Stimulated activated CD8-positive, alpha-beta memory T cell treated with anti-CD3 and anti-CD28 coated beads, Interleukin-7, amount 100 ng/mL, for 24 hours (primary cell): ENCODE measurements around the gene SPNS2.

Source experiments
- DNase-seq: peaks from one replicate; pipeline ENCODE4 v3.0.0-alpha.2; 2020; ENCODE audit warnings: low read depth

SPNS2 gene

DNA sequence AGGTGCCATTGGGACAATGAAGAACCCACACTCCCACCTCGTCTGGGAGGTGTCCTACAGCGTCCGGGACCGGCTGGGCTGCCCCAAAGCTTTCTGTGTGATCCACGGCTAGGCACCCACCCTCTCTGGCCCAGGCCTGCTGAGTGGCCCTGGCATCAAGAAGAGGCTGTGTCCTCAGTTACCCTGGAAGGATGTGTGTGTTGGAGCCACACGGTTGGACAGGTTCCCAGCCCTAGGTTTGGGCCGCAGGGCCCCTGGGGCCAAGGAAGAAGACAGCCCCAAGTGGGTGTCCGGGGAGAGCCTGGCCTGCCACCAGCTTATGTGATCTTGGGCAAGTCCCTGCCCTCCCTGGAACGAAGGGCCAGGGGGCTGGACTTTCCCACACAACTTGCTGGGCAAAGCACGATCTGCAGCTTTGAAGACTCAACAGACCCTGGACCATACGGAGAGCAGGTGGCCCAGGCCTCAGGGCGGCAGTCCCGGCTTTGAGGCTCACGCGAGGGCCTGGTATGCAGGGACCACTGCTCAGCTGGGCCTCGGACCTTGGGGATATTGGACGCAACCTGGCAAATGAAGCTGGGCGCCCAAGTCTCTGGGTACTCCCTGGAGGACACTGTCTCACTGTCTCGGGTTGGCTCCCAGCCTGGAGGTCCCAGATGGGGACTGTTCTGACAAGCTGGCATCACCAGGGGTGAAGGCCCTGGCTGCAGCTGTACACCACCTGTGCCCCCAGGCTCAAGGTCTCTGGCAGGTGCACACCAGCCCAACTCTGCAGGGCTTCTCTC lies 39.0 kb downstream of the SPNS2 start:
- DNase-seq, result no peak

DNA sequence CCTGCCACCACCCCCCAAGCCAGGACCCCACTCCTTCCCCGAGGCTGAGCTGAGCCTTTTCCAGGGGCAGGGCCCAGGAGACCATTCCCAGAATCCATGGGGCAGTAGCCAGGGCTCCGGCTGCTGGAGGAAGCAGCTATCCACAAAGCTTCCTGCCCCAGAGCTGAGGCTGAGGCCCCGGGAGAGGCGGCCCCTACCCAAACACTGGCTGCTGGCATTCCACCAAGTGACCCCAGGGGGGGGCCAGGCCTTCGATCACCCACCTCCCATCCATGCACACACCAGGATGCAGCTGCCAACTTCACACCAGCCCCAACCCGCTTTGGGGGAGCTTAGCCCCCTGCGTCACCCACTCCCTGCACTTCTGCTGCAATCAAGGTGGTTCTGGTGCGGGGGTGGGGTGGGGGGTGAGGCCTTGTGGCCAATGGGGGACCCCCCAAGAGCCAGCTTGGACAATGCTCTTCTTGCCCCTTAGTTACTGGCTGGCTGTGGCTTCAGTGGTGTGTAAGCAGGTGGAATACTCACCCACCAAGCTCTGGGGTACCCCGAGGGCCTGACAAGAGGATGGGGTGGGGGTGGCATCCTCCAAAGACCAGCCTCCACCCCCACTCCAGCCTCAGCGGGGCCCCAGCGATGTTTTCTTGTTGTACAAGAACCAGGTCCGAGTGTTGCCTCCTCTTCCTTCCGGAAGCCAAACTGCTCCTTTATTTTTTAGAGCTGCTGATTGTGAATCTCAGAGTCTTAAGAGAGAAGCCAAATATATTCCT lies 39.7 kb downstream of the SPNS2 start:
- DNase-seq, result no peak

GRCh38 chr17:4539025-4539424 lies 40.3 kb downstream of the SPNS2 start:
- DNase-seq, result no peak

- no peak for DNase-seq
These were observed 41.0 kb downstream of the SPNS2 start for GRCh38 chr17:4539576-4540223.

DNA sequence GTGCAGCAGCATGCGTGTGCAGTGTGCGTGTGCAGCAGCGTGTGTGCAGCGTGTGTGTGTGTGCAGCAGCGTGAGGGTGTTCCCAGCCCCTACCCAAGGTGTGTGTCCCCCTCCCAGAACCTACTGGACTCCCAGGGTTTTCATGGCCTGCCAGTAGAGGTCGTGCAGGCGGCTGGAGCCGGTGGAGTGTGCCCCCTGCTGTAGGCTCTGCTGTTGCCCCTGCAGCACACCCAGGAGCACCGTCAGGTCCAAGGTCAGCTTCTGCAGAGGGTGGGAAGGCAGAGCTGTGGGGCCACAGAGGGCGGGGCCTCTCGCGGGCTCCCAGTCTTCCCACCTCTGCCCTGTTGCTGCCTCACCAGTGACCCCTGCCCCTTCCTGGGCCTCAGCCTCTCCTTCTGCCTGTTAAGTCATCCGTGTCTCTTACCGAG lies 41.6 kb downstream of the SPNS2 start:
- DNase-seq, result no peak

DNA sequence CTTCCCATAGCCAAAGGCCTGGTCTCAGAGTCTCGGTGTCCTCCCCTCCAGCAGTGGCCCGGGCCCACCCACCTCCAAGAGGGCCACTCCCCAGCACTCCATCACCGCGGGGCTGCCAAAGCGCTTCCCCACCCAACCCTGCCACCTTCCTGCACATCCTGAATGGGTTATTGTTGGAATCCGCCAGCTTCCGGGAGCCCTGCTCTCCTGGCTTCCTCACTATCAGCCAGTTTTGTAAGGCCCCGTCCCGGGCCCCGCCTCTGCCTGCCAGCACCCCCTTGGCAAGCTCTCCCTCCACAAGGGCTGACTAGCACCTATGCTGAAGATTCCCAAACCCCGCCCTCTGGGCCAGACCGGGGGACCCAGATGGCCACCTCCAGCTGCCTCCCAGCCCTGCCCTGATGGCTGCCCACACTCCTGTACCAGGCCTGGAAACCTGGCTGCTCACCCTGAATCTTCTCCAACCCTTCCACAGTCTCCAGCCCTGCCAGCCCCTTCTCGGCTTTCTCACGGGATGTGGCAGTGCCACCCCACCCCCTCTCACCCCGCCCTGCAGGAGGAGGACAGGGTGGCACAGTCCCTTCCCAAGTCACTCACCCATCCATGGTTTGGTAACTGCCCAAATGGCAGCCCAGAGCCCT lies 42.1 kb downstream of the SPNS2 start:
- no peak for DNase-seq

DNA sequence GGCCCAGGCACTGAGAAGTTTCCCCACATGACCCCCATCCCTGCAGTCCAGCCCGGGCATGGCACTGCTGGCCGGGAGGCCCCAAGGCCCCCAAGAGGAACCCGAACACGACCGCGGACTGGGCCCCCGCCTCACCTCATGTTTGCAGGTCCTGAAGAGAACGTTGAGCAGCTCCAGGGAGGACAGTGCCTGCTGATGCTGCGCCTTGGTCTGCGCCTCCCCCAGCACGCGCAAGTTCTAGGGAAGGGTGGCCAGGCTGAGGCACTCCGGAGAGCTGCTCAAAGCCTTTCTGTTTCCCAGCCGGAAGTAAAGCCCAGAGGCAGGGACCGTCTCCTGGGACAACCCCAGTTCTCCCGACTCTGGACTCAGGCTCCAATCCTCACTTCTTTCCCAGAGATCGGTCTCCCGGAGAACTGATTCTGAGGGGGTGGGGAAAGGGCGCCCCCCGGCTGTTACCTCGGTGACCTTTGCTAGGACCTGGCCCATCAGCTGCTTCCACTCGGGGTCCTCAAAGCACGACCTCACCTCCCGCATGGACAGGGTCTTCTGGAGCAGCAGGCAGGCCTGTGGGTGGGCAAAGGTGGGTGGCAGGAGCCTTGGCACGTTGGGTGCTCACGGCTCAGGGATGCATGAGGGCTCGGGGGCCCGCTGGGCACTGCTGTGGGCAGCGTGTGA lies 42.8 kb downstream of the SPNS2 start:
- no peak for DNase-seq

DNA sequence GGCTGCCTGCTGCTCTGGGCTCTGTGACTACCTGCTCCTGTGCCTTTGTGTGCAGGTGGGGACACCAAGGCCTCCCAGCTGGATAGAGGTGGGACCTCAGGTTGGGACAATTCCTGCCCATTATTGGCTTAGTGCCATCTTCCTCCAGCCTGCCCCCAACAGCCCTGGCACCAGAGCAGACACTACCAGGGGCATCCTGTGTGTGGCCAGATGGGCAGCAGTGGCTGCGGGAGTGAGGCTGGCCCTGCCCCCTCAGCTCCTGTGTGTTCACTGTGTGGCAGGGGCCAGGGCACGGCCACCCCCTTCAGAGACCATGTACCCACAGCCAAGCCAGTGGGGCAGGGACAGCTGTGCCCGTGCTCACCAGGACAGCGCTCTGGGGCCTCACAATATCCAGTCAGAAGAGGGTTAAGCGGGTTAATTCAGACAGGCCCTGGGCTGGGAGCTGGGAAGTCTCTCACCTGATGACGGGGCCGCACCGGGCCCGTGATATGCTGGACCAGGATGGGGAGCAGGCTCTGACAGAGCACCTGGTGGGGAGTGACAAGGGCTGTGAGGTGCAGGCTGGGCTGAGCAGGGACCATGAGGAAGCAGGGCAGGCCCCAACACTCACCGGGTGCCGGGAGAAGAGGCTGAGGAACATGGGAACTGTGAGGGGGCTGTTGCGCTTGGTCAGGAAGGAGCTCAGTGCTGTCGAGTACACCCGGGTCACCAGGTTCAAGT lies 43.5 kb downstream of the SPNS2 start:
- DNase-seq, result no peak

DNA sequence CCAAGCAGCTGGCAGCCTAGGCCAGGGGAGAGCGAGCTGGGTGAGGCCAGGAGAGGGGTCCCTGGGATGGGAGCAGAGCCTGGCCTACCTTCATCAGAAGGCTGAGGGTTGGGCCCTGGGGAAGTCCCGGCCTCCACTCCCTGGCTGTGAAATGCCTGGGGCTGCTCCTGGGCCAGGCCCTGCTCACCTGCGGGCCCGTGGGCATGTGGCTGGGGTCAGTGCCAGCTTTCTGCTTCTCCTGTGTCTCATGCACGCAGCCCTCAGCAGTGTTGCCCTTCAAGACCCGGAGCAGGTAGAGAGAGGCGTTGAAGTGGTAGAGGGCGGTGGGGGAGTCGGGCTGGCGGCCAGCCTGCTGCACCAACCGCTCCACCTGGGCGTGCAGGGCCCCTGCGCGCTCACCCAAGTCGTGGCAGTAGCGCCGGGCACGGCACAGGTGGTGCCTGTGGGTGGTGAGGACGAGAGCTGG lies 44.1 kb downstream of the SPNS2 start:
- DNase-seq, result no peak

DNA sequence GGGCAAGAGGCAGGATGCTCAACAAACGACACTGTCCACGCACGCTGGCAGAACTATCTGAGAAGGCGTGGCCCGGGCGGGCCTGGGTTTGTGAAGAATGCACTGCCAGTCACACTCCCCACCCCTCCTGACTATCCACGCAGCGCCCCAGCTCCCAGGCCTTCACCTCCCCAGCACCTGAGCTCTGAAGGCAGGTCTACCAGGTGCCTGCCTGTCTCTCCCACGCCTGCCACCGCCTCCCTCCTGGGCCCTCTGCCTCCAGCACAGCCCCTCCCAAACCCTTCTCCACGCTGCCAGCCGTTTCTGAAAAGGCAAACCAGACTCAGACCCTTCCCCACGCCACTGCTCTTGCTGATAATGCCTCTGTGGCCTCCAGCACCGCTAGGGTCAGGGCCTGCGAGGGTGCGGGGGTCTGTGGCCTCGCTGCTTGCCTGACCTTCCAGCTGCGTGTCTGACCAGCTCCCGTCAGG lies 44.9 kb downstream of the SPNS2 start:
- no peak for DNase-seq

GRCh38 chr17:4544135-4544950 lies 45.7 kb downstream of the SPNS2 start:
- no peak for DNase-seq

DNA sequence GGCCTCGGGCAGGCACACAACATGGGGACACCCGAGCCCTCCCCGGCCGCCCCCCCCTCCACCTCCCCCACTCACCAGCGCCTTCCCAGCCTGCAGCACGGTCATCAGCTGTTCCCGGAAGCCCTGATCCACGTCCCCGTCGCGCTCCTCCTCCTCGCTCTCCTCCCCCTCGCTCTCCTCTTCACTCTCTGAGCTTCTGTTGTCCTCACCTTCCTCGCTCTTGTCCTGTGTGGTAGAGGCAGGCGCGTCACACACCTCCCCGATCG lies 46.2 kb downstream of the SPNS2 start:
- DNase-seq, result no peak

DNA sequence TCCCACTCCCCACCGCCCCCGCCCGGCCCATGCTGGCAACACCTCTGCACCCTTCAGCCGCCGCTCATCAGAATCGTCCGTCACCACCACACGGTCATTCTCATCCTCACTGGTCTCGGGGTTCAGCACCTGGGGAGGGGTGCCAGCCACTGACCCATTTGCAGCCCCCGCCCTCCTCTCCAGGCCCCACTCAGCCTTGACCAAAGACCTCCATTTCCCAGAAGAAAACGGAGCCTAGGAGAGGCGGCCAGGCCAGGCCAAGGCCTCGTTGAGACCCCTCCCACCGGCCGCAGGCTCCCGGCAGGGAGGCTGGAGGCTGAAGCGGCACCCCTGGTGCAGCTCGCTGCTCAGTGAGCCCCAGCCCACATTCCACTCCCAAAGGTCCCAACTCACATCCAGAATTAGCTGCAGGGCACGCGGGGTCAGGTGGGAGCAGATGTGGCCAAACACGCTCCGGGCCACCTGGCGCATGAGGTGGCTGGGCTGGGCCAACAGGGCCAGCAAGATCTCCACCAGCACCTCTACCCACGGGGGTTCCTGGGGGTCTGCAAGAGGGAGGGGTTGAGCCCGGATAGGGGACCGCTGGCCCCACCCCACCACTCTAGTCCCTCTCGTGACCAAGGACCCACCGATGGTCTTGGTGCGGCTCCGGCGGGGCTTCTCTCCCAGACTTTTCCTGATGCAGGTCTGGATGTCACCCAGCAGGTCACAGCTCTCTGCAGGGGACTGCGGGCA lies 46.7 kb downstream of the SPNS2 start:
- DNase-seq, result no peak

DNA sequence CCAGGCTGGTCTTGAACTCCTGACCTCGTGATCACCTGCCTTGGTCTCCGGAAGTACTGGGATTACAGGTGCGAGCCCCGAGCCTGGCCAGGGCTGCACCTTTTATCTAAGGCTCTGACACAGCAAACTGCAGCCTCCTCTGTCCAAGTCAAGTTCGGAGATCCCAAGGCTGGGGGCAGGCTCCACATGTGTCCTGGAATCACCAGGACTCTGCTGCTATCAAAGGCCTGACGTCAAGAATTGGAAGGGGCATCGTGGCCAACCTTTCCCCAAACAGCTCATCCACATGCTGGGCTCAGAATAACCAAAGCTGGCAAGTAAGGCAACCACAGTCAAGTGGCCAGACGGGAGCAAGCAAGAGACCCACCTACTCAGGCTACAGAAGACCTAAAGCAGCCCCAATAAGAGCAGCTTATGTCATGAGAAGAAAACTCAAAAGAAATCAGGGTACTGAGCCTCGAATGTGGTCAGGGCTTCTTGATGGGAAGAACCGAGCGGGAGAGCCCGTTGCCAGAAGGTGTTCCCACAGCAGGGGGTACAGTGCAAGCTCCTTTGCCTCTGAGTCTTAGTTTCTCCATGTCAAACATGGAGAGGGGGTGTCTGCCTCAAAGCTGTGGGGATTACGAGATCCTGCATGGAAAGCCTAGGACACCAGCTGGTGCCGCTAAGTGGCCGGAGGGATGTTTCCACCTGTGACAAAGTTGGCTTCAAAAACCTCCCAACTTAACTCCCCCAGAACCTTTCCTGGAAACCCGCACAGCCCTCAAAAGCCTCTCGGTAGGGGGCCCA lies 48.6 kb downstream of the SPNS2 start:
- DNase-seq, result no peak

- DNase-seq, result no peak
These were observed 49.4 kb downstream of the SPNS2 start for GRCh38 chr17:4548061-4548461.

GRCh38 chr17:4548721-4549531 lies 50.2 kb downstream of the SPNS2 start:
- DNase-seq, result no peak

GRCh38 chr17:4549781-4550533 lies 51.3 kb downstream of the SPNS2 start:
- DNase-seq, result no peak
